Endothelial cell of umbilical vein (primary cell): Measurements from ENCODE around the gene HLA-DOA. TPM values are rescaled to one million over a fixed set of nuclear protein-coding genes. Genes with fewer than 3 reads are reported as not detected.

Experiments
- BruUV-seq: library from RNA; stranded (reverse); fragments of 400-500 nt; replicated peaks from 2 replicates; lab custom pipeline; 2021; lab: Mats Ljungman, UMichigan
- CTCF ChIA-PET: fragments of 300-600, 350-600 bp; sonication (Branson Sonifier 250); formaldehyde crosslinking; loops from one replicate; lab custom pipeline; 2021; ENCODE audit warnings: antibody characterized with exemption, inconsistent platforms; lab: Charles Lee
- POLR2A ChIA-PET: fragments of 300-600, 350-600 bp; sonication (Branson Sonifier 250); formaldehyde crosslinking; loops from one replicate; lab custom pipeline; 2021; ENCODE audit warnings: antibody characterized with exemption, inconsistent platforms; lab: Charles Lee
- DNase-seq: peaks from one replicate; pipeline ENCODE4 v3.0.0-alpha.2; 2011; ENCODE audit warnings: low read depth, low spot score
- FAIRE-seq: peaks from 2 replicates; lab custom pipeline; 2011; peaks lifted over from hg19 to GRCh38; lab: Jason Lieb, UNC
- H2AFZ ChIP-seq: 2 replicates; pipeline ENCODE4 v1.6.0; 2012; ENCODE audit warnings: low read depth, low read length, control low read depth, inconsistent platforms
- H3K27ac ChIP-seq: 2 replicates; pipeline ENCODE4 v1.5.1; 2011; ENCODE audit warnings: low read depth, mild to moderate bottlenecking, control low read depth, low read length, moderate library complexity; ENCODE audit not compliant: insufficient read depth
- H3K27me3 ChIP-seq, 2 experiments: 2 replicates each; pipeline versions ENCODE4 v1.6.0 to v1.6.1; 2011; ENCODE audit warnings: low read length in 2 of 2, mixed read lengths in 1 of 2; ENCODE audit not compliant: control insufficient read depth in 2 of 2, insufficient read depth in 2 of 2
- H3K36me3 ChIP-seq, 2 experiments: 2 replicates in 1 of 2; 3 replicates in 1 of 2; pipeline ENCODE4 v1.5.1; 2011; ENCODE audit warnings: low read length in 2 of 2, mild to moderate bottlenecking in 1 of 2, moderate library complexity in 1 of 2; ENCODE audit not compliant: control insufficient read depth in 2 of 2, insufficient read depth in 2 of 2; ENCODE audit errors: extremely low read depth in 1 of 2
- H3K4me1 ChIP-seq: 3 replicates; pipeline ENCODE4 v1.5.1; 2011; ENCODE audit warnings: mild to moderate bottlenecking, low read length; ENCODE audit not compliant: control insufficient read depth, insufficient read depth; ENCODE audit errors: extremely low read depth
- H3K4me2 ChIP-seq: 2 replicates; pipeline ENCODE4 v1.6.1; 2011; ENCODE audit warnings: low read length, control low read depth, mixed read lengths; ENCODE audit not compliant: insufficient read depth
- H3K4me3 ChIP-seq, 3 experiments: fragments of 200-600 bp in 1 of 3; sonication (generic), shearing (Covaris generic) in 1 of 3; replicated peaks in 1 of 3; 2 replicates each; pipeline ENCODE4 v1.5.1; 2011 to 2016; ENCODE audit warnings: control low read depth in 3 of 3, low read length in 3 of 3, mild to moderate bottlenecking in 2 of 3, inconsistent platforms in 1 of 3, low read depth in 1 of 3, moderate library complexity in 1 of 3; ENCODE audit not compliant: insufficient read depth in 1 of 3
- H3K79me2 ChIP-seq: 2 replicates; pipeline ENCODE4 v1.6.0; 2012; ENCODE audit warnings: low read length, inconsistent platforms; ENCODE audit not compliant: control insufficient read depth, insufficient read depth
- H3K9ac ChIP-seq: replicated peaks from 2 replicates; pipeline ENCODE3; 2011; ENCODE audit warnings: low read length, control low read depth; ENCODE audit not compliant: insufficient read depth; ENCODE audit errors: extremely low read depth
- H3K9me1 ChIP-seq: replicated peaks from 3 replicates; pipeline ENCODE4 v1.6.0; 2011; ENCODE audit warnings: mild to moderate bottlenecking, low read length; ENCODE audit not compliant: control insufficient read depth, insufficient read depth; ENCODE audit errors: extremely low read depth
- H3K9me3 ChIP-seq: replicated peaks from 2 replicates; pipeline ENCODE4 v1.5.1; 2012; ENCODE audit warnings: low read length, inconsistent platforms; ENCODE audit not compliant: control insufficient read depth, insufficient read depth
- H4K20me1 ChIP-seq: replicated peaks from 2 replicates; pipeline ENCODE3; 2011; ENCODE audit warnings: mild to moderate bottlenecking, low read length; ENCODE audit not compliant: control insufficient read depth, insufficient read depth; ENCODE audit errors: extremely low read depth
- EZH2 ChIP-seq: IDR thresholded peaks from 2 replicates; pipeline ENCODE4 v1.6.1; 2012; ENCODE audit warnings: borderline replicate concordance, low read depth, mild to moderate bottlenecking, moderate library complexity, low read length, inconsistent platforms; ENCODE audit not compliant: severe bottlenecking
- FOS ChIP-seq: IDR thresholded peaks from 2 replicates; pipeline ENCODE4 v1.6.1; 2011; ENCODE audit warnings: mild to moderate bottlenecking, low read length, moderate library complexity, borderline replicate concordance; ENCODE audit not compliant: insufficient read depth
- GATA2 ChIP-seq: IDR thresholded peaks from 2 replicates; pipeline ENCODE4 v1.7.0; 2011; ENCODE audit warnings: low read depth, mild to moderate bottlenecking, moderate library complexity, mixed read lengths, low read length; ENCODE audit not compliant: insufficient read length, insufficient read depth
- JUN ChIP-seq: IDR thresholded peaks from 2 replicates; pipeline ENCODE4 v1.6.1; 2011; ENCODE audit warnings: borderline replicate concordance, low read depth; ENCODE audit not compliant: insufficient read length, insufficient read depth
- MYC ChIP-seq: IDR thresholded peaks from one replicate; pipeline ENCODE4 v1.6.1; 2011; ENCODE audit warnings: mild to moderate bottlenecking, low read depth, low read length
- POLR2A ChIP-seq: IDR thresholded peaks from 2 replicates; pipeline ENCODE4 v1.6.1; 2012; ENCODE audit warnings: low read depth, mild to moderate bottlenecking, control low read depth, low read length
- POLR2AphosphoS5 ChIP-seq: IDR thresholded peaks from 2 replicates; pipeline ENCODE4 v1.6.1; 2012; ENCODE audit warnings: low read depth, mild to moderate bottlenecking, control low read depth, low read length, moderate library complexity; ENCODE audit not compliant: insufficient read depth
- dilution Hi-C: fragments of 300-500 bp; cut with MboI; formaldehyde crosslinking; loops from one replicate; pipeline ENCODE4 v1.15.0; 2019; ENCODE audit warnings: low sequenced_read_pairs; ENCODE audit not compliant: extremely low pct_ligation_motif_present
- intact Hi-C: fragments of 100-400 bp; cut with micrococcal nuclease; formaldehyde crosslinking; loops from one replicate; pipeline ENCODE4 v1.10.0; 2022
- polyA plus RNA-seq, 4 experiments: library from polyadenylated mRNA; depleted of rRNA in 3 of 4; stranded (reverse) in 3 of 4; unstranded in 1 of 4; fragments of >200 nt; gene quantifications; 2 replicates each; pipeline versions ENCODE4 v1.2.1 to v1.2.3, GENCODE V29; 2011 to 2012; ENCODE audit warnings: missing spikeins in 1 of 4
- total RNA-seq: library from RNA; stranded (reverse); gene quantifications from 2 replicates; pipeline ENCODE4 v1.2.3, GENCODE V29; 2021
- TF ChIP-seq, protein P1 (sequence below), 2 donors: IDR thresholded peaks; 1 replicate in 1 of 2; 2 replicates in 1 of 2; pipeline ENCODE4 v1.5.1; 2011; ENCODE audit warnings: low read length in 2 of 2, mild to moderate bottlenecking in 2 of 2, moderate library complexity in 2 of 2, control low read depth in 1 of 2, inconsistent platforms in 1 of 2, low read depth in 1 of 2; ENCODE audit not compliant: insufficient read depth in 1 of 2; ENCODE audit errors: extremely low read depth in 1 of 2
- TF ChIP-seq, protein P2 (sequence below): IDR thresholded peaks from 2 replicates; pipeline ENCODE4 v1.6.1; 2011; ENCODE audit not compliant: insufficient read depth, insufficient read length

Gene HLA-DOA
- total and polyA plus RNA-seq, 2 donors (not counting 3 experiments of a cell fraction or from before 2014, with no cell fraction given): not detected

DNA sequence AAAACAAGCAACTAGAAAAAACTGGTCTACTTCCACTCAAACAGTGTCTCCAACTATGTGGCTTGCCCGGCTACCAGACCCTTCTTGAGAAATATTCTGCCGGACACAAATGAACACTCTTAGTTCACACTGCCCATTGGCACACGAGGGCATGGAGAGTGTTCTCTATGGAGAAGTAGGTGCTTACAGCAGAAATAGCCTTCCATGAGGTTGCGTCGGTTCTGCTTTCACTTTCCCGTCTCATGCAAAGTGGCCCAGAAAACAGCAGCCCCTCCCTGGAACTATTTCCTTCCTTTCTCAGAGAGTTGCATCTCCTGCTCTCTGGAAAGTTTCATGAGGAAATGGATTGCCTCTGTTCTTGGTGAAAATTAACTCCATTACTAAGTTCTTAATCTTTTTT lies 9.5 kb upstream of the HLA-DOA start:
- dilution Hi-C loops: no loop called here
- Histone ChIP-seq H3K79me2 (no peaks in the 10 kb centered on the region), H3K36me3 (no peaks in the 10 kb centered on the region), H3K4me2 (peak overlapping the region; percentile 88), H3K27ac (no peak overlapping the region), H2AFZ (peak overlapping the region; percentile 84), H3K9me3 (no peaks in the 10 kb centered on the region), H3K4me1 (peaks cover 8% of the 10 kb centered on the region), H4K20me1 (no peaks in the 10 kb centered on the region), H3K4me3 (peak overlapping the region in 2 of 3 experiments; percentile 6 to 34), H3K27me3 (peaks cover 5 to 29% of the 10 kb centered on the region in 2 experiments), H3K9ac (no peak overlapping the region), H3K9me1 (no peaks in the 10 kb centered on the region)
- BruUV-seq: no TSS peak
- POLR2A ChIA-PET: interaction anchor here (1.5 kb wide), 1 partner anchor 62 kb away, joined by 3 read pairs; no protein-coding TSS in a partner anchor
- TF ChIP-seq, protein P1, sequence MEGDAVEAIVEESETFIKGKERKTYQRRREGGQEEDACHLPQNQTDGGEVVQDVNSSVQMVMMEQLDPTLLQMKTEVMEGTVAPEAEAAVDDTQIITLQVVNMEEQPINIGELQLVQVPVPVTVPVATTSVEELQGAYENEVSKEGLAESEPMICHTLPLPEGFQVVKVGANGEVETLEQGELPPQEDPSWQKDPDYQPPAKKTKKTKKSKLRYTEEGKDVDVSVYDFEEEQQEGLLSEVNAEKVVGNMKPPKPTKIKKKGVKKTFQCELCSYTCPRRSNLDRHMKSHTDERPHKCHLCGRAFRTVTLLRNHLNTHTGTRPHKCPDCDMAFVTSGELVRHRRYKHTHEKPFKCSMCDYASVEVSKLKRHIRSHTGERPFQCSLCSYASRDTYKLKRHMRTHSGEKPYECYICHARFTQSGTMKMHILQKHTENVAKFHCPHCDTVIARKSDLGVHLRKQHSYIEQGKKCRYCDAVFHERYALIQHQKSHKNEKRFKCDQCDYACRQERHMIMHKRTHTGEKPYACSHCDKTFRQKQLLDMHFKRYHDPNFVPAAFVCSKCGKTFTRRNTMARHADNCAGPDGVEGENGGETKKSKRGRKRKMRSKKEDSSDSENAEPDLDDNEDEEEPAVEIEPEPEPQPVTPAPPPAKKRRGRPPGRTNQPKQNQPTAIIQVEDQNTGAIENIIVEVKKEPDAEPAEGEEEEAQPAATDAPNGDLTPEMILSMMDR (IDR thresholded peaks at IDR 0.05; ENCODE audit: extremely low read depth in 1 of 2, insufficient read depth in 1 of 2, low read depth in 1 of 2, low read length in 2 of 2): no peak
- TF ChIP-seq FOS (no peak), MYC (no peak), POLR2A (no peak), POLR2AphosphoS5 (no peak), GATA2 (no peak), EZH2 (no peak), JUN (no peak)
- TF ChIP-seq, protein P2, sequence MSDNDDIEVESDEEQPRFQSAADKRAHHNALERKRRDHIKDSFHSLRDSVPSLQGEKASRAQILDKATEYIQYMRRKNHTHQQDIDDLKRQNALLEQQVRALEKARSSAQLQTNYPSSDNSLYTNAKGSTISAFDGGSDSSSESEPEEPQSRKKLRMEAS: no peak
- FAIRE-seq (peak; percentile 82), DNase-seq (peak; percentile 67)
- CTCF ChIA-PET: interaction anchor here (0.6 to 6.7 kb wide), 12 partner anchors 34 to 229 kb away, joined by 3 to 88 read pairs (median 3); partner anchors contain the start of gene HLA-DPB1
- intact Hi-C loops: no loop called here
